Stimulated activated CD8-positive, alpha-beta memory T cell treated with anti-CD3 and anti-CD28 coated beads, Interleukin-7, amount 100 ng/mL, for 4 hours (primary cell): ENCODE results near the gene TIMM17A.

Source experiments
- DNase-seq, 2 donors: peaks; one replicate each; pipeline ENCODE4 v3.0.0-alpha.2; 2020; ENCODE audit warnings: low read depth in 2 of 2

Gene TIMM17A

DNA sequence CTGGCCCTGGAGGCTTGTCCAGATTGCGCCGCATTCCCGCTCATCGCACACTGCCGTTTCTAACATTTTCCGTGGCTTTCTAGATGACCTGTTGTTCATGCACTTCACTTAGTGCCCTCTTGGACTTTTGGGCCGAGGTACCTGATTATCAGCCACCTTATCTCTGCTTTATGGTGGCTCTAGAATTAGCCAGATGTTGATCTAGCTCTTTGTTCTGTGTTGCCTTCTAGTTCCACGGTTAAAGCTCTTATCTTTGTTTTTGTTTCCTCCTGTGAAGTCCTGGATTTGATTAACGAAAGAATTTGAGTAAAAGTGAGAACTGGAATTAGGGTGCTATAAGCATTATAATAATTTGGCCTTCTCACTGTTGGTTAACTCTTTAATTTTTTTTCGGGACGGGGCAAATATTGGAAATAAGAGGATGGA, 28.1 kb downstream of the TIMM17A start:
- no peak for DNase-seq

DNA sequence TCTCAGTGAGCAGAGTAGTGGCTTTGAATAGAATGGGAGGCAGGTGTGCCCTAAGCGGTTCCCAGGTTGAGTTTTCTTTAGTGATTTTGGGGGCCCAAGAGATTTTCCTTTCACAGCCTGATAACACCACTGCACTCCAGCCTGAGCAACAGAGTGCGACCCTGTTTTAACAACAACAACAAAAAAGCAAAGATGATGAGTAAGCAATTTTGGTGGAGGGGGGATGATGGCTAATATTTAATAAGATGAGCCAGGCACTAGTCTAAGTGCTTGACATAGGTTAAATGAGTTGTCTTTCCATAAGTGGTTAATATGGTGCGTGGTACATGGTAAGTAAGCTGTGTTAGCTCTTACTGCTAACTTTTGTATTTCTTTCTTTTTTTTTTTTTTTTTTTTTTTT, 29.1 kb downstream of the TIMM17A start:
- no peak for DNase-seq

DNA sequence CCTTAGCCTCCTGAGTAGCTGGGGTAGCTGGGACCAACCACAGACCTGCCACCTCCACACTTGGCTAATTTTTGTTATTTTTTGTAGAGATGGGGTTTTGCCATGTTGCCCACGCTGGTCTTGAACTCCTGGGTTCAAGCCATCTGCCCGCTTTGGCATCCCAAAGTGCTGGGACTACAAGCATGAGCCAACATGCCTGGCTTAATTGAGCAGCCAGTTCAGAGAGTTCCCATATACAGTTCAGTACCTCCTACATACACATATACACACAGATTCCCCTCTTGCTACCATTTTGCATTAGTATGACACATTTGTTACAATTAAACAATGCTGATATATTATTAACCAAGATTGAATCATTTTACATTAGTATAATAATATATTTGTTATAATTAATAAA, 30.1 kb downstream of the TIMM17A start:
- no peak for DNase-seq

DNA sequence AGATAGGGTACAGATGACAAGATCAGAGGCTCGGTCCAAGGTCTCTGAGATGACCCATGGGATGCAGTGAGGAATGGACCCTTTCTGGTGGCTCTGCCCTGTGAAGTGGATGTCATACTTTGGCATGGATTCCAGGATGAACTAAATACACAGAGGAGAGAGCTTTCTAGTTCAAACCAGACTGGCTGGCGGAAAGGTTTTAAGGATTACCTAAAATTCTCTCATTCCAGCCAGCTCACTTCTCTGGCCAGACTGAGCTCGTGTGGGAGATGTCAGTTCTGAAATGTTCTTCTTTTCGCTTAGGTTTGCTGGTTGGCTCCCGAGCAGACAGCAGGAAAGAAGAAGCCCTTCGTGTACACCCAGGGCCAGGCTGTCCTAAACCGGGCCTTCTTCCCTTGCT, 33.3 kb downstream of the TIMM17A start:
- no peak for DNase-seq

DNA sequence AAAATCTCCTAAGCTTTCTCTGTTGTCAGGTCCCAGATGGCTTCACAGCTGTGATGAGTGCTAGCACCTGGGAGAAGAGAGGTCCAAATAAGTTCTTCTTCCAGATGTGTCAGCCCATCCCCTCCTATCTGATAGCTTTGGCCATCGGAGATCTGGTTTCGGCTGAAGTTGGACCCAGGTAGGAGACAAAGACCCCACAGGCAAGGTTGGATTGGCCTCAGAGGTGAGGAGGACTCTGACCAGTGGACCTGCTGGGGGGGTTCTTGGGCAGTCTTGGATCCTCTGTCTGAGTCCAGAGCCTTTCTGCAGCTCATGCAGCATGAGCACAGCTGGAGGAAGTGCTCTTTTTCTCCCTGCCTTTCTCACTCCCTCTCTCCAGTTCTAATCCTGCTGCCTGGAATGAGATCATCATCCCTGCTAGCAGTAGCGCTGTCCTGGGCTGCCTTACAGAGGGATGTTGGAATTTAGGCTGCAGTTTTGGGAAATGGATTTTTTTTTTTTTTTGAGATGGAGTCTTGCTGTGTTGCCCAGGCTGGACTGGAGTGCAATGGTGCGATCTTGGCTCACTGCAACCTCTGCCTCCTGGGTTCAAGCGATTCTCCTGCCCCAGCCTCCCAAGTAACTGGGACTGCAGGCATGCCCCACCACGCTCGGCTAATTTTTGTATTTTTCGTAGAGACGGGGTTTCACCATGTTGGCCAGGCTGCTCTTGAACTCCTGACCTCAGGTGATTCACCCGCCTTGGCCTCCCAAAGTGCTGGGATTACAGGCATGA, 34.2 kb downstream of the TIMM17A start:
- DNase-seq = no peak

DNA sequence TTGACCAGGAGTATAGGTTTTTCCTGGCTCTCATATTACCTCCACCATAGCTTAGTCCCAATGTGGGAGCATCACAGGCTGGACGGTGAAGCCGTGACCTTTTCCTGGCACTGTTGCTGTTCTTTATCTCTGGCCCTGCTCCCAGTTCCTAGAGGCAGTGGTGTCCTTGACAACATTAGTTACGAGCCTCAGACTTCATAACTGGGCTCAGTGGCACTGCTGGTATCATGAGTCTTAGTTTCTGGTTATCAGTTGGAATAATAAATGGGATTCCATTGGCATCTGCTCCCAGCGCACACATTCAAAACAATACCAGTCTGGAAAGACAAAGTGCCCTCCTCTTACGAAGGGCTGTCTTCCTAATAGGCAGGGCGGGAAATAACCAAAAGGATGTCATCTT, 35.1 kb downstream of the TIMM17A start:
- no peak for DNase-seq

DNA sequence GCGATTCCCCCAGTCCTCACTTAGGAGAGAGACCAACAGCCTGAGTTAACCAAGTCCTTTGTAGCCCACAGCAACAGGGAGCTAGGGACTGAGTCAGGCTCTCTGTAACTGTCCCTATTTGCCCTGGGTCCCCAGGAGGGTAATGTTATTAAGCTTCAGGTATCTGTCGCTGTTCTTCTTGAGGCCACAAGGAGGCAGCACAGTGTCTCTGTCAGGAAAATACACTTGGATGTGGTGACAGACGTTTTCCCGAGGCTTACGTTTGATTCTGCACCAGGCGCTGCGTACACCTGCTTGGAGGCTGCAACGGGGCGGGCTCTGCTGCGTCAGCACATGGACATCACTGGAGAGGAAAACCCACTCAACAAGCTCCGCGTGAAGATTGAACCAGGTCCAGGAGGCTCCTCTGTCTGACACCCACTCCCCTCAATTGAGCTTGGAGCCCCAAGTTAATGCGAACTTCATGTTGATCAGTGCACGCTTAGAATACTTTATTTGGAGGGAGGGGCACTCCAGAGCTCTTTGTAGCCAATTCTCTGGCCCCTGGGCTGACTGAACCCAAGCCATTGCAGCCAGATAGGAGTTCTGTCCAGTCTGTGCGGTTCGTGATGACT, 44.4 kb downstream of the TIMM17A start:
- no peak for DNase-seq

DNA sequence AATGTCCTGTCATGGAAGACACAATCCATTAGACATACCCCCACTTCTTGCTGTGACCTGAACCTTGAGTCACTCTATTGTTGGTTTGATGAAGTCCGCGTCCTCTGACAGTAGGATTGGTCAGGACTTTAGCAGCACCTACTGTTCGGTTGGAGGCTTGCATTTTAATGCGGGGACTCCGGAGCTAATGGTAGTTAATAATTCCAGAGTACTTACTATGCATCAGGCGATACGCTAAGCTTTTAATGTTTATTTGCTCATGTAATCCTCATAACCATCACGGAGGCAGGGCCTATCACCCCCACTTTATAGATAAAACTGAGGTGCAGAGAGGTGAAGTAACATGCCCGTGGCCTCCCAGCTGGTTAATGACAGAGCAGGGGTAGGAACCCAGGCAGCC, 47.2 kb downstream of the TIMM17A start:
- no peak for DNase-seq

DNA sequence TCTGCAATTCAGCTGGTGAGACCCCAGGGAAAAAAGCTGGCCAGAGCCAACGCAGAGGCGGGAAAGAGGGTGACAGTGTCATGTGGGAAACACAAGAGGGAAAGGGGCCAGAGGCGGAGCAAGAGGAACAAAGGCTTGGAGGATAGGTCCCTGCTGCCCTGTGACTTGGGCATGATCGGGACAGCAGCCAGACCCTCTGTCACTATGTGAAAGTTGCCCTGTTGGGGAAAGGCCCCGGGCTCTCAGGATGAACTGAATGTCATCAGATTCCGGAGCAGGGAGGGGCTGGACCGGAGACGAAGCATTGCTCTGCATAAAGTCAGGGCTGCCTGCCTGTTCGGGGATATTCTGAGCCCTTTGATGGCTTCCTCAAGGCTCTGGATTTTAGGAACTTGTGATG, 49.4 kb downstream of the TIMM17A start:
- no peak for DNase-seq

DNA sequence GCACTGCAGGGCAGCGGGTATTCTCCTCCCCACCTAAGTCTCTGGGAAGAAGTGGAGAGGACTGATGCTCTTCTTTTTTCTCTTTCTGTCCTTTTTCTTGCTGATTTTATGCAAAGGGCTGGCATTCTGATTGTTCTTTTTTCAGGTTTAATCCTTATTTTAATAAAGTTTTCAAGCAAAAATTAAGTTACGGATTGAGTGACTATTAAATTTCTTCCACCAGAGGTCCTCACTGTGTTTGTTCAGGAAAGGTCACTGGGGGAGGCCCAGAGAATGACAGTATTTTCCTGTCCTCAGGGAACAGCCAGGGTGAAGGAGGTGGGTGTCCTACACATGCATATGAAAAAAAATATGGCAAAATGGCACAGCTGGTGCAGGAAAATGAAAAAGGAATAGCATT, 50.7 kb downstream of the TIMM17A start:
- no peak for DNase-seq

DNA sequence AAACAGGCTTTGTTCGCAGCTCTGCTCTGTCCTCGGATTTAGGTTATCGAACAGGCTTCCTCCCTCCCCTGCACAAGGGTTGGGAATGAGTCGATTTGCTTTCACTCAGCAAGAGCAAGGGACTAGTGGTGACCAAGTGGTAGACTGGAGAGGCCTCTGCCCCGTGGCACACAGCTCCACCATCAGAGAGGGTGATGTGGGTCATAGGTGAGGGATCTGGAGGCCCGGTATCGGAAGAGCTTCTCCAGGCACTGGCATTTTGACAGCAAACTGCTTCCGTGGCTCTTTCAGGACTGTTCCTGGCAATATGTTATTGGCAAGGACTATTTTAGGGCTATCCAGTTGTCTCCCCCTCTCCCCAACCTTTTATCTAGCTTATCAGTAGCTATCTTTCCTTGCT, 52.0 kb downstream of the TIMM17A start:
- DNase-seq = no peak

DNA sequence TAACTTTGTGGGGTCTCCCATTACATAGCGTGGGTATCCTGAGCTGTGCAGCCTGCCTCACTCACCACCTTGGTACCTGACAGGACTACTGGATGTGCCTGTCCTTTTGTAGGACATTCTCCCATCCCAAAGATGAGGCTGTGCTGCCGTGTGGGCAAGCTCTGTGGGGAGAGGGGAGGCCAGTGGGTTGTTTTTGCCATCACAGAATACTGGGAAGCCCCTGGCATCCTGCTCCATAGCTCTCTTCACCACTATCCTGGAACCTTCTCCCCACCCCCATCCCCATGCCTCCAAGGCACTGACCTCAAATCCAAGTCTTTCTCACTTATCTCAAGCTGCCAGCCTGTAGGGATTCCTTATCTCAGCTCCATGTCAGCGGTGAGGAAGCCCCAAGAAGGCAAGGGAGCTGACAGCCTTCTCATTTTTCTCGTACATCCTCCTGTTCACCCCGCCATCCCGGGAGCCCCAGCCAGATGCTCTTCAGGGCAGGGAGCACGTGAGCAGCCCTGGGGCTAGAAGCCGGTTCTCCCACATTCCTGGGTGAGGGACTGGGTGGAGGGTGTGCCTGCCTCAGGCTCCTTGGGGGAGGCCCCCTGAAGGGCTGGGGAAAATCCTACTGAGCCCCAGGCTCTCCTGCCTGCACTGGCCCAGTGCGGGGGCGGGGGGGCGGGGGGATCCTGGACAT, 52.6 kb downstream of the TIMM17A start:
- DNase-seq = no peak

DNA sequence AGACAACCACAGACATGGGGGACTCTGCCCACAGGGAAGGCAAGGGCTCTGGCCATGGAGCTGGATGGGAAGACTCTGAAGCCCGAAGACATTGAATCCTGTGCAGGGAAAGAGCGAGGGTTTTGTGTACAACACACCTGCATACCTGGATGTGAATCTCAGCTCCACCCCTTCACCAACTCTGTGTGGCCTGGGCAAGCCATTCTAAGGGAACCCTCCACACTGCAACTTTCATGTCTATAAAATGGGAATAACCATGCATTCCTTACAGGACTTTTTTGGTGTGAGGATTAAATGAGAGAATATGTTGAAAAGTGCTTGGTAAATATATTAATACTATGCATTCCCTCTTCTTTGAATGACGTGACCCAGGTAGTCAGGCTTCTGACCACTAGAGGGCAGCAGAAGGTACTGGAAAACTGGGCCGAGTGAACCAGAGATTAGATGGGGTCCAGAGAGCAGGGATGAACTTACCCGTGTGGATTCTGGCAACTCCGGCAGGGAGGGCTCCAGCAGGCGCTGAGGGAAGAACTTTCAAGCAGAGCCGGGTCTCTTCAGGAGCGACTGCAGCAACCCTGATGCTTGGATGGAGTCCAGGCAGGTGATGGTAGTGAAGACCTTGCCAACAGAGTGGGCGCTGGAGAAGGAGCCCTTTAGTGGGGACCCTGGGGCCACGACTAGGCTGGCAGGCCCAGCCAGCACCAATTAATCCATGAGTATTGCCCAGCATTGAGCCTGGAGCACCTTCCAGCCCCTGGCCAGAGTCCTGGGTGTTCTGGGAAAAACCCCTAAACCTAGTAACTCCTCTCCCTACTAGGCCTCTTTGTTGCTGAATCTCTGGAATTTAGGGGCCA, 54.2 kb downstream of the TIMM17A start:
- DNase-seq = peak; percentile 11 to 31

DNA sequence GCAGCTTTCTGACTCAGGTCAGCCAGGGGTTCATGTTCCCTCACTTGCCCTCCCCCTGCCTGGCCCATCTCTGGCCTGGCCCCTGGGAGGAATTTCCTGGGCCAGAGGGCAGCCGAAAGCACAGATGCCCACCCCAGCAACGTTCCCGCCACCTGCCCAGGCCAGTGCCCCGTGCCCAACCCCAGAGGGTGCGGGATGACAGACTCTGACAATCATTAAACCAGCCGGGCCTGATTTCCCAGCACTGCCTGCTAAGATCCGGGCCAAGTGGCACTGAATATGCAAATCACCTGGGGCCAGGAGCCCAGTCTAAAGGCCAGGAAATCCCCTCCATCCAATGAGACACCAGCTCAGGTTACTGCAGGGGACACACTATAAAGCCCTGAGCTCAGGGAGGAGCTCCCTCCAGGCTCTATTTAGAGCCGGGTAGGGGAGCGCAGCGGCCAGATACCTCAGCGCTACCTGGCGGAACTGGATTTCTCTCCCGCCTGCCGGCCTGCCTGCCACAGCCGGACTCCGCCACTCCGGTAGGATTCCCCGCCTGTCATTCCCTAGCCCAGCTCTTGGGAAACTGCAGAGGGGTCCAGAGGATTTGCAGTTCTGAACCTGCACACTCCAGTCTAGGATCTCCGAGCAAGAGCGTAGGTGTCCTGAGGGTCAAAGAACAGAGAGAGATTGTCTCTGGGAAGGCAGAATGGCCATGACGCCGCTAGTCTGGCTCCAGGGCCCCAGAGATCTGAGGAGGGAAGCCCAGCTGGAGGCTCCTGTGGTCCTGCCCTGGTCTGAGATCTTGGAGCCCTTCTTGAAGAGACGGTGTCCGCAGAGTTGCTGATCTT, 55.1 kb downstream of the TIMM17A start, which contains the start of gene ELF3:
Gene ELF3 (plus strand): TSS at position 408 of the 836 bp plus-strand sequence. CDS start 550 bp downstream, outside the sequence.
- no peak for DNase-seq

DNA sequence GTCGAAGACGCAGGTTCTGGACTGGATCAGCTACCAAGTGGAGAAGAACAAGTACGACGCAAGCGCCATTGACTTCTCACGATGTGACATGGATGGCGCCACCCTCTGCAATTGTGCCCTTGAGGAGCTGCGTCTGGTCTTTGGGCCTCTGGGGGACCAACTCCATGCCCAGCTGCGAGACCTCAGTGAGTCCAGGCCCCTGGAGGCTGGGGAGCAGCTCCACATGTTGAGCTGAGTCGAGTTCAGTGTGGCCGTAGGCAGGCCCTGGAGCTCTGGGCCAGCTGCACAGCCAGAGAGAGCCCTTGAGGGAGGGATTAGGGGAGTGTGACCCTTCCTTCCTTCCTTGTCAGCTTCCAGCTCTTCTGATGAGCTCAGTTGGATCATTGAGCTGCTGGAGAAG, 56.7 kb downstream of the TIMM17A start:
- no peak for DNase-seq

DNA sequence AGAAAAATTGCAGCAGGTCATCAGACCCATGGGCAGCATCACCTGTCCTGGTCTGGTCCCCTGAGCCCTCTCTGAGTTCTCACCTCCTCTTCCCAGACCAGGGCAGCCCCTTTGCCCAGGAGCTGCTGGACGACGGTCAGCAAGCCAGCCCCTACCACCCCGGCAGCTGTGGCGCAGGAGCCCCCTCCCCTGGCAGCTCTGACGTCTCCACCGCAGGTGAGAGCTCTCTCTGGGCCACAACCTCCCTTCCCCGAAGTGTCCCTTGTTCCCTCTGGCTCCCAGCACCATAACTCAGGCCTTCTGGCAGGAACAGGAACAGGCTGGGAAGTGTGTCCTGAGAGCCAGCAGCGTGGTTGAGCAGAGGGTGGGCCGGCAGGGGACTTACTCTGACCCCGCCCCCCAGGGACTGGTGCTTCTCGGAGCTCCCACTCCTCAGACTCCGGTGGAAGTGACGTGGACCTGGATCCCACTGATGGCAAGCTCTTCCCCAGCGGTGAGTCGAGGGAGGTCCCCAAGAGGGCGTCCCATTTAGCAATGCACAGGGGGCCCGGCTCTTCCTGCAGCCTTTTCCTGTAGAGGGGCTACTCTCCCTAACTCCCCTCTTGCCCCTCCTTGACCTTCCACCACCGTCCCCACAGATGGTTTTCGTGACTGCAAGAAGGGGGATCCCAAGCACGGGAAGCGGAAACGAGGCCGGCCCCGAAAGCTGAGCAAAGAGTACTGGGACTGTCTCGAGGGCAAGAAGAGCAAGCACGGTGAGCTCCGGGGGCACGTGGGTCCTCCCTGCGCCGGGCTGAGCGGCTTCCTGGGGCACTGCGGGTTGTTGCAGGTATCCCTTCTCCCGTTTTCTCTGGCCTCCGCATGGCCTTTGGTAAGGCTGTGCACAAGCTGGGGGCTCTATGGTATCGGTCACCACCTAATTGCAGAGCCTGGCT, 57.5 kb downstream of the TIMM17A start:
- no peak for DNase-seq

DNA sequence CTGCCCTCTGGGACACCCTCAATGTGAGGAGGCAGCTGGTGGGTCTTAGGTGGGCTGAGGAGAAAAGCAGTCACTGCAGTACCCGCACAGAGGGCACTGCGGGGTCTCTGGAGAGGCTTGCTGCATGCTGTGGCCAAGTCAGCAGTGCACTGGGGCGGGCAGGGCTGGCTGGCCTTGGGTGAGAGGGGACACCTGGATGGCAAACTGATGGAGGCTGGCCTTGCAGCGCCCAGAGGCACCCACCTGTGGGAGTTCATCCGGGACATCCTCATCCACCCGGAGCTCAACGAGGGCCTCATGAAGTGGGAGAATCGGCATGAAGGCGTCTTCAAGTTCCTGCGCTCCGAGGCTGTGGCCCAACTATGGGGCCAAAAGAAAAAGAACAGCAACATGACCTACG, 58.3 kb downstream of the TIMM17A start:
- no peak for DNase-seq

DNA sequence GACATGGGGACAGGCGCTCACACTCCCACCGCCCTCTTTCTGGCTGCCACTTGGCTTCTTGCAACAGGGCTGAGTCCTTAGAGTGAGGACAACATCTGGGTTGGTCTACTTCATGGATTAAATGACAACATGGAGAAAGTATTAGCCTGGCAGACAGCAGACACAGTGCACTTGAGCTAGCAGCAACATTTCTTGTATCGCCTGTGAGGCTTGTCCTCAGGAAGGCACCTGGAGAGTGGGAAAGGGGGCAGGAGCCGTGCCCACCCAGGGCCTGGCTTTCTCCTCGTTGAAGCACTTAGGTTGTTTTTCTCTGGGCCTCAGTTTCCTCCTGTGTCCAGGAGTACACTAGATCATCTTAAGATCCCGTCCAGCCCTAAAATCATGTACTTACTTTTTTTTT, 58.8 kb downstream of the TIMM17A start:
- DNase-seq = no peak

DNA sequence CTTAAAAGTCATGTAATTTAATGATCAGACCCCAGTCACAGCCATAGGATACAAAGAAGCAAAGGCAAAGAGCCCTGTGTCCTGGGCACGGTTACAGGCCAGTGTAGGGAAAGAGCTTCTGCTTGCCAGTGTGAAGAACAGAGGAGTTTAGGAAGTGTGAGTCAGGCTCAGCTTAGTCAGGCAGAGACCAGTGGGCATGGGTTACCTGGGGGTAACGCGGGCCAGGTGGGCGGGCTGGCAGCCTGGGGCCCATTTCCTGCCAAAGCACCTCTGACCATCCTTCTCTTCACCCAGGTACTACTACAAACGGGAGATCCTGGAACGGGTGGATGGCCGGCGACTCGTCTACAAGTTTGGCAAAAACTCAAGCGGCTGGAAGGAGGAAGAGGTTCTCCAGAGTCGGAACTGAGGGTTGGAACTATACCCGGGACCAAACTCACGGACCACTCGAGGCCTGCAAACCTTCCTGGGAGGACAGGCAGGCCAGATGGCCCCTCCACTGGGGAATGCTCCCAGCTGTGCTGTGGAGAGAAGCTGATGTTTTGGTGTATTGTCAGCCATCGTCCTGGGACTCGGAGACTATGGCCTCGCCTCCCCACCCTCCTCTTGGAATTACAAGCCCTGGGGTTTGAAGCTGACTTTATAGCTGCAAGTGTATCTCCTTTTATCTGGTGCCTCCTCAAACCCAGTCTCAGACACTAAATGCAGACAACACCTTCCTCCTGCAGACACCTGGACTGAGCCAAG, 59.8 kb downstream of the TIMM17A start:
- DNase-seq = no peak

DNA sequence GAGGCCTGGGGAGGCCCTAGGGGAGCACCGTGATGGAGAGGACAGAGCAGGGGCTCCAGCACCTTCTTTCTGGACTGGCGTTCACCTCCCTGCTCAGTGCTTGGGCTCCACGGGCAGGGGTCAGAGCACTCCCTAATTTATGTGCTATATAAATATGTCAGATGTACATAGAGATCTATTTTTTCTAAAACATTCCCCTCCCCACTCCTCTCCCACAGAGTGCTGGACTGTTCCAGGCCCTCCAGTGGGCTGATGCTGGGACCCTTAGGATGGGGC, 60.3 kb downstream of the TIMM17A start:
- no peak for DNase-seq
